Spleen (tissue), 11 donors: ENCODE measurements around the gene GALNT15. TPM values are rescaled to one million over a fixed set of nuclear protein-coding genes. Genes with fewer than 3 reads are reported as not detected.

Source experiments
- DNase-seq: peaks from one replicate; pipeline ENCODE4 v3.0.0-alpha.2; 2020
- H3K27ac ChIP-seq, 8 donors: fragments of 200-600 bp; sonication (generic) in 7 of 8; 1 replicate in 4 of 8; 2 replicates in 4 of 8; pipeline versions ENCODE4 v1.5.0 to v1.8.0; 2016 to 2021; ENCODE audit warnings: inconsistent platforms in 4 of 8, mild to moderate bottlenecking in 4 of 8, moderate library complexity in 1 of 8
- H3K27me3 ChIP-seq, 7 donors: fragments of 200-600 bp; sonication (generic) in 6 of 7; replicated peaks in 1 of 7; 1 replicate in 4 of 7; 2 replicates in 3 of 7; pipeline versions ENCODE4 v1.5.0 to v1.8.0; 2016 to 2021; ENCODE audit warnings: inconsistent platforms in 3 of 7, mild to moderate bottlenecking in 1 of 7
- H3K36me3 ChIP-seq, 6 donors: fragments of 200-600 bp; sonication (generic) in 5 of 6; 1 replicate in 4 of 6; 2 replicates in 2 of 6; pipeline versions ENCODE4 v1.5.0 to v1.8.0; 2016 to 2021; ENCODE audit warnings: inconsistent platforms in 2 of 6
- H3K4me1 ChIP-seq, 6 donors: fragments of 200-600 bp; sonication (generic) in 5 of 6; 1 replicate in 3 of 6; 2 replicates in 3 of 6; pipeline versions ENCODE4 v1.5.0 to v1.8.0; 2016 to 2021; ENCODE audit warnings: inconsistent platforms in 3 of 6
- H3K4me3 ChIP-seq, 8 donors: fragments of 200-600 bp; sonication (generic) in 7 of 8; 1 replicate in 4 of 8; 2 replicates in 4 of 8; pipeline versions ENCODE4 v1.5.0 to v1.8.0; 2016 to 2021; ENCODE audit warnings: inconsistent platforms in 4 of 8, mild to moderate bottlenecking in 4 of 8, moderate library complexity in 2 of 8
- H3K9me3 ChIP-seq, 8 donors: fragments of 200-600 bp; sonication (generic) in 7 of 8; 1 replicate in 4 of 8; 2 replicates in 4 of 8; pipeline versions ENCODE4 v1.5.0 to v1.8.0; 2016 to 2021; ENCODE audit warnings: inconsistent platforms in 4 of 8
- CTCF ChIP-seq, 11 experiments: fragments of 200-600 bp in 7 of 11; fragments of 450-650 bp in 4 of 11; sonication (generic) in 4 of 11; IDR thresholded peaks in 8 of 11; conservative IDR thresholded peaks in 3 of 11; 1 replicate in 7 of 11; 2 replicates in 4 of 11; pipeline versions ENCODE4 v1.4.0 to v1.8.0; 2016 to 2021; ENCODE audit warnings: antibody characterized with exemption in 11 of 11, inconsistent platforms in 4 of 11, mild to moderate bottlenecking in 1 of 11
- POLR2A ChIP-seq, 3 donors: fragments of 450-650 bp; IDR thresholded peaks; one replicate each; pipeline ENCODE4 v1.5.1; 2017; ENCODE audit warnings: antibody characterized with exemption in 3 of 3, mild to moderate bottlenecking in 1 of 3
- POLR2AphosphoS5 ChIP-seq, 3 donors: sonication (generic); formaldehyde crosslinking; IDR thresholded peaks; one replicate each; pipeline ENCODE4 v1.5.1; 2017; ENCODE audit warnings: antibody characterized with exemption in 3 of 3
- WGBS, 5 donors: extraction: QIAGEN DNeasy Blood & Tissue Kit in 3 of 5; methylation state at CpG; one replicate each; pipeline versions ENCODE4 v1.1.5 to v1.1.7; 2013 to 2018; 5-methylcytosine and 5-hydroxymethylcytosine counted together
- intact Hi-C: fragments of 100-400 bp; cut with DNase I; formaldehyde crosslinking; loops from one replicate; pipeline ENCODE4 v1.15.0; 2023; ENCODE audit warnings: low total_unique reads
- polyA plus RNA-seq, 3 donors: library from polyadenylated mRNA; stranded (reverse); fragments of 200-250 nt; gene quantifications; one replicate each; pipeline ENCODE4 v1.2.1, GENCODE V29; 2013
- total RNA-seq, 7 donors: library from RNA; depleted of rRNA in 3 of 7; stranded (reverse); fragments of >200 nt in 3 of 7; fragmentation: NEBNext Ultra II Directional in 4 of 7; extraction: Animal tissue kit (Norgen Biotek cat#: 25700) in 4 of 7; gene quantifications; one replicate each; pipeline versions ENCODE4 v1.1.0 to v1.2.1, GENCODE V29; 2016 to 2021
- donor health status: healthy with polysubstance abuse.
- donor health status: DM: no; HTN: no; CAD: no; lungs with moderate emphysema.
- donor health status: DM: no; HTN: no; CAD: no.
- donor health status: Bipolar disorder and iron deficiency.
- donor health status: healthy.
- donor health status: DM: no; HTN: no; CAD: no.
- donor health status: DM: yes; HTN: yes; CAD: no.

The GALNT15 gene
- total and polyA plus RNA-seq, 10 donors: 2.5 to 147 (median 42.1) TPM

DNA sequence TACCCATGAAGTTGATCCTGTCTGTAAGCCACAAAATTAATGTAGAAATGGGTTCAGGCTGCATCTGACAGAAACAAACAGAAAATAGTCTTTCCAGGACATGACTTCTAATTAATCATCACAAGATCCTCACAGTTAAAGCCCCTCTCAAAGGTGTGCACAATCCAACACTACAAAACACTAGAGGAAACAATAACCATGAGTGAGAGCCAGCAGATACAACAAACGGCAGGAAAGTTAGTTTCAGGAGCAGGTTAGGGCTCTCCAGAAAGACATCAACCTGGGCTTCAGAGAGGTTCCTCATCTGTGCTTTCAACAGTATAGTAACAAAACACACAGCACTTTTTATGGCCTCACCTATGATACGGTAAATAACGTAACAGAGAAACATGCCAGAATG lies 47.5 kb downstream of the GALNT15 start:
- intact Hi-C loops: no loop called here
- TF ChIP-seq POLR2AphosphoS5 (IDR thresholded peaks at IDR 0.05): no peak
- no peak for TF ChIP-seq POLR2A (IDR thresholded peaks at IDR 0.05)
- no peak for TF ChIP-seq CTCF (IDR thresholded peaks at IDR 0.05 in 8 of 11, conservative IDR thresholded peaks at IDR 0.05 in 3 of 11)
- no peaks in the 10 kb centered on the region for H3K27me3 ChIP-seq
- 62 to 93% (median 84%) methylated on average over 2 to 3 of the region's 3 CpGs for WGBS, 5 donors
- H3K36me3 ChIP-seq: peaks cover 0 to 39% (median 9%) of the 10 kb centered on the region in 6 donors
- H3K9me3 ChIP-seq: peaks cover 0 to 10% (median 0%) of the 10 kb centered on the region in 8 donors
- H3K4me3 ChIP-seq: no peak overlapping the region
- no peak for DNase-seq
- H3K4me1 ChIP-seq: peaks cover 0 to 7% (median 0%) of the 10 kb centered on the region in 6 donors
- H3K27ac ChIP-seq: no peak overlapping the region

DNA sequence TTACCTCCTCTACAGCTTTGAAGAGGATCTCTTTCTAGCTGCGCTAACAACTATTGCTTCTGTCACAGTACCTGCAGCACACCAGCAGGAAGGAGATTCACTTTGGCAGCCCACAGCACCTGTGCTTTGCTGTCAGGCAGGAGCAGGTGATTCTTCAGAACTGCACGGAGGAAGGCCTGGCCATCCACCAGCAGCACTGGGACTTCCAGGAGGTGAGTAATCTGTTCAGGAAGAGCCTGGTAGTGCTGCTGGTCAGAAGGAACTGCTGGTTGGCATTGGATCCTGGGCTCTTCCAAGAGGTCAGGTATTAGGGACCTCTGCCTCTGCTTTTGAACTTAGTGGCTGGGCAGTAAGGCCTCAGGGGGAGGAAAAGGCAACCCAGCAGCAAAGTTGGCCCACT lies 48.1 kb downstream of the GALNT15 start:
- 90 to 100% (median 100%) methylated on average over 2 of the region's 2 CpGs for WGBS, 5 donors
- TF ChIP-seq POLR2AphosphoS5 (IDR thresholded peaks at IDR 0.05) (no peak), POLR2A (IDR thresholded peaks at IDR 0.05) (no peak), CTCF (IDR thresholded peaks at IDR 0.05 in 8 of 11, conservative IDR thresholded peaks at IDR 0.05 in 3 of 11) (no peak)
- DNase-seq: no peak
- H3K4me3 ChIP-seq: no peak overlapping the region
- H3K27me3 ChIP-seq: no peaks in the 10 kb centered on the region
- intact Hi-C loops: no loop called here
- H3K4me1 ChIP-seq: peaks cover 0 to 7% (median 0%) of the 10 kb centered on the region in 6 donors
- peaks cover 0 to 10% (median 0%) of the 10 kb centered on the region in 8 donors for H3K9me3 ChIP-seq
- no peak overlapping the region for H3K27ac ChIP-seq
- H3K36me3 ChIP-seq: peaks cover 0 to 39% (median 11%) of the 10 kb centered on the region in 6 donors

DNA sequence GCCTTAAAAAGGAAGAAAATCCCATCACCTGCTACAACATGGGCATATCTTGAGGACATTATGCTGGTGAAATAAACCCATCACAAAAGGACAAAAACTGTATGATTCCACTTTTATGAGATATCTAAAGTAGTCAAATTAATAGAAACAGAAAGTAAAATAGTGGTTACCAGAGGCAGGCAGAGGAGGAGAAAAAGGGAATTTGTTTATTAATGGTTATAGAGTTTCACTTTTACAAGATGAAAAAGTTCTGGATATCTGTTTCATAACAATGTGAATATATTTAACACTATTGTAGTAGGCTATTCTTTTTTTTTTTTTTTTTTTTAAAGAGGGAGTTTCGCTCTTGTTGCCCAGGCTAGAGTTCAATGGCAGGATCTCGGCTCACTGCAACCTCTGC lies 49.8 kb downstream of the GALNT15 start:
- no peak for TF ChIP-seq POLR2A (IDR thresholded peaks at IDR 0.05)
- Histone ChIP-seq H3K27me3 (no peaks in the 10 kb centered on the region), H3K4me1 (peaks cover 0 to 7% (median 0%) of the 10 kb centered on the region in 6 donors), H3K9me3 (peaks cover 0 to 10% (median 0%) of the 10 kb centered on the region in 8 donors), H3K36me3 (peaks cover 0 to 37% (median 13%) of the 10 kb centered on the region in 6 donors), H3K27ac (no peak overlapping the region), H3K4me3 (no peak overlapping the region)
- 72 to 93% (median 83%) methylated on average over 2 of the region's 2 CpGs for WGBS, 5 donors
- no peak for DNase-seq
- intact Hi-C loops: no loop called here

- peaks cover 0 to 12% (median 6%) of the 10 kb centered on the region in 6 donors for H3K36me3 ChIP-seq
- no peak overlapping the region for H3K4me3 ChIP-seq
- DNase-seq: no peak
- 72 to 86% (median 75%) methylated on average over 1 of the region's 1 CpG for WGBS, 5 donors
- peaks cover 0 to 7% (median 0%) of the 10 kb centered on the region in 6 donors for H3K4me1 ChIP-seq
- peaks cover 0 to under 1% (median 0%) of the 10 kb centered on the region in 8 donors for H3K9me3 ChIP-seq
- intact Hi-C loops: no loop called here
- no peaks in the 10 kb centered on the region for H3K27me3 ChIP-seq
- TF ChIP-seq POLR2A (IDR thresholded peaks at IDR 0.05): no peak
- TF ChIP-seq POLR2AphosphoS5 (IDR thresholded peaks at IDR 0.05): no peak
- TF ChIP-seq CTCF (IDR thresholded peaks at IDR 0.05 in 8 of 11, conservative IDR thresholded peaks at IDR 0.05 in 3 of 11): no peak
- no peak overlapping the region for H3K27ac ChIP-seq
These were observed 53.1 kb downstream of the GALNT15 start for GRCh38 chr3:16227566-16227965.

GRCh38 chr3:16229681-16230080 lies 55.2 kb downstream of the GALNT15 start:
- no peaks in the 10 kb centered on the region for H3K4me1 ChIP-seq
- intact Hi-C loops: no loop called here
- H3K36me3 ChIP-seq: peaks cover 0 to 8% (median 2%) of the 10 kb centered on the region in 6 donors
- no peak for DNase-seq
- no peak for TF ChIP-seq POLR2A (IDR thresholded peaks at IDR 0.05)
- no peak for TF ChIP-seq POLR2AphosphoS5 (IDR thresholded peaks at IDR 0.05)
- no peak for TF ChIP-seq CTCF (IDR thresholded peaks at IDR 0.05 in 8 of 11, conservative IDR thresholded peaks at IDR 0.05 in 3 of 11)
- no peaks in the 10 kb centered on the region for H3K9me3 ChIP-seq
- no peak overlapping the region for H3K27ac ChIP-seq
- H3K4me3 ChIP-seq: no peak overlapping the region
- H3K27me3 ChIP-seq: no peaks in the 10 kb centered on the region
